GM19372 (cell line): Measurements from ENCODE around the gene STARD13.

Experiments used
- ATAC-seq: cut with Tn5 transposase; IDR thresholded peaks from one replicate; pipeline ENCODE4 v1.9.1; 2021; ENCODE audit warnings: mild to moderate bottlenecking, low read depth, moderate library complexity; ENCODE audit not compliant: unreplicated experiment

Gene STARD13

DNA sequence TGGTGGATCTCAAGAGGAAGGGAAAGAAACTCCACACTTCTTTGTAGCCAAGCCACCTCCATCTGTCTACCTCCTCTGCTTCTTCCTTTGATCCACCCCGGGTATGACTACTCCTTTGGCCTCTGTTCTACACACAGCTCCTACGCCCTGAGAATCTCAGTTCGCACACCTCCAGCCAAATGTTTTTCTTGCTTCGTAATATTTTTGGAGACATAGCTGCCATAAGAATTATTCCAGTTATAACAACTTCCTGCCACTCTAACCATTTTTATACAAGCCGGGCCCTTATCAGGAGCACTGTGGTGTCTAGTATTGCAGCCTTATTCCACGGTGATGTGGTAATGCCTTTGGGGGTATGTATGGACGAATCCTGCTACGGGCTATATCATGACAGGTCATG is 126.7 kb downstream of the STARD13 start:
- ATAC-seq = no peak

- no peak for ATAC-seq
These were observed 127.3 kb downstream of the STARD13 start for GRCh38 chr13:33158271-33158670.

DNA sequence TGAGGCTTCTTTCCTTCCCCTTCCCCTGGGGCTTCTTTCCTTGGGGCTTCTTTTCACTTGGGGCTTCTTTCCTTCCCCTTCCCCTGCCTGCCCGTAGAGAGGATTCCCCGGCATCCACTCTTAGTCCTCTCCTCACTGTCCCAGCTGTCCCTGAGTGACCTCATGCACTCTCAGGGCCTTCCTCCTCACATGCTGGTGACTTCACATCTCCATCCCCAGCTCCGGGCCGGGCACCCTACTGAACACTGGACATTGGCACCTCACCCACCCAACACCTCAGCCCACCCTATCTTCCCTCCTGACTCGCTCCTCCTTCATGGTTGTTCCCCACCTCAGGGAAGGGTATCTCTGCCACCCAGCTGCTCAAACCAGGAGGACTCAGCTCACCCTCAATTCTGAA is 130.6 kb downstream of the STARD13 start:
- ATAC-seq = no peak

DNA sequence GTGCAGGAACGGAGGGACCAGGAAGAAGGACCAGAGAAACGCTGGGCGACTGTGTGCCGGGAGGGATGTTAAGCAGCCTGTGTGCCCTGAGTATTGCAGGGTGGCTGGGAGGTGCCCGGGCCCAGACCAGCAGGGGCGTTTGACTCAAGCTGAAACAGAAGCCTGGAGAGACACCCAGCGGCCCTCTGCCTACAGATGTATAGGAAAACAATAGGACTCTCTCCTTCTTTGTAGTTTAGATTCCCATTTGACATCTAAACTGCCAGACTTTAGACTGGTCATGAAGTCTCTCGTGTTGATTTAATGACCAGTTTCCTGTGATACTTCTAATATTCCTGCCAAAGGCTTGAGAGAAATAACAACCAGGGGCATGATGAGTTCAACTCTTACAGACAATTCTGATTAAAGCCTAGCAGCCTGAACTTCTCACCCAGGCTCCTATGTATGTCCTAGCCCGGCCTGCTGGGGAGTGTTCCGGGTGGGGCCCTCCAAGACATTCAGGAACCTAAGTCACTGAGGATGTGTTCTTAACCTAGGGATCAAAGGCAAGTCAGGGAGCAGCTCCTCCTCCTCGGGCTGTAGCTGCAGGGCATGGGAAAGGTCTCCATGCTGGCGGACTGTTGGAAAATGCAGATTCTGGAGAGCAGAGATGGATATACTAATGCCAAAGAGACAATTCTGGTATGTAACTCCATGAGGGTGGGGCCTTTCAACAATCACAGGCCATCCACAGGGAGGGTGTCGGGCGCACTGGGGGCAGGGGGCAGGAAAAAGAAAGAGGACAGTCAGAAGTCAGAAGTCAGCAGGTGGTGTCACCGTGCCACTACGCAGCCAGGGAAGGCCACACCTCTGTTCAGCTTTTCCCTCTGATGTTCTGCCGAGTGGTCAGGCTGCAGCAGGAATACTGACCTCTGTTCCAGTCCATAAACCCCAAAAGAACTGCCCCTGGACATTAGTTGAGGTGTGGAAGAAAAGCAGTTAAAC is 131.8 kb downstream of the STARD13 start:
- ATAC-seq = no peak

DNA sequence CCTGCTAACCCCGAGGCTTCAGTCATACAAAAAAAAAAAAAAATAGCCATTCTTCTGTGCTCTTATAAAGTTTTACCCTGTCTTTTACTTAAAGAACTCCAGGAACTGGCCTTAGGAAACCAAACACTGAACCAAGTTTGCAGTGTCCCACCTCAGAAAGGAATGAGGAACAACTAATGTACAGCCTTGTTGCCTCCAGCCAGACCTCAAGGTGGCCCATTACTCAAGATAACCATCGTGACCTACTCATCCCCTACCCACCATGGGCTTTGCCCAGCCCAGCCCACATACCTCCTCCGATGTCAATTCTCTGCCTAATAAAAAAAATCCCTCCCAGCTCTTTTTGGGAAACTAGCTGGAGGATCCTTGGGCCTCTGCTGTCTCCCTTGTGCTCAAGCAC is 133.2 kb downstream of the STARD13 start:
- no peak for ATAC-seq

- no peak for ATAC-seq
These were observed 134.9 kb downstream of the STARD13 start for GRCh38 chr13:33150662-33151061.

- no peak for ATAC-seq
These were observed 135.4 kb downstream of the STARD13 start for GRCh38 chr13:33150126-33150525.

GRCh38 chr13:33147832-33148231 is 137.7 kb downstream of the STARD13 start:
- ATAC-seq = no peak

GRCh38 chr13:33146843-33147611 is 138.5 kb downstream of the STARD13 start:
- ATAC-seq = peak; percentile 77

DNA sequence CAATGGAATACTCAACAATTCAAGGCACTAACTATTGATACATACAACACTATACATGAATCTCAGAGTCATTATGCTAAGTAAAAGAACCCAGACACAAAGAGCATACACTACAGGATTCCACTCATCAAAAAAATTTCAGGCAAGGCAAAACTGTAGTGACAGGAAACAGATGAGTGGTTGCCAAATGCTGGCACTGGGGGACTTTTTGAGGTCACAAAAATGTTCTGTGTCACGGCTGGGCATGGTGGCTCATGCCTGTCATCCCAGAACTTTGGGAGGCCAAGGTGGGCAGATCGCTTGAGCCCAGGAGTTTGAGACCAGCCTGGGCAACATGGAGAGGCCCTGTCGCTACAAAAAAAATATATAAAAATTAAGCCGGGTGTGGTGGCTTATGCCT is 139.9 kb downstream of the STARD13 start:
- no peak for ATAC-seq

- no peak for ATAC-seq
These were observed 141.2 kb downstream of the STARD13 start for GRCh38 chr13:33144358-33144784.

- no peak for ATAC-seq
These were observed 145.6 kb downstream of the STARD13 start for GRCh38 chr13:33139780-33140535.

DNA sequence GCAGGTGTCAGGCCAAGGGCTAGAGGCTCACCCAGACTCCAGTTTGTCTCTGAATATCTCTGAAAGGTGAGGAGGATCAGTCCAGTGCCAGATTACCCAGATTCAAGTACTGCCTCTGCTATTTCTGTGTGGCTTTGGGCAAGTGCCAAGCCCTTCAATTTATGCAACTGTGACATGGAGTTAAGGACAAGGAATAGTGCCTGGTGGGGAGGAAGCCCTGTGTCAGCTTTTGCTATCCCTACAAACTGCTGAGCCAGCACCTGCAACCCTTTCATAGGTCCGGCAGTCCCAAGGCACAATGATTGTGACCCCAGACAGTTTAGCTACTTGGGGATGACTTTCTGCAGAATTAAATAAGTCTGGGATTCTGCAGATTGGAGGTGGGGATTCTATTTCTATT is 146.4 kb downstream of the STARD13 start:
- no peak for ATAC-seq

DNA sequence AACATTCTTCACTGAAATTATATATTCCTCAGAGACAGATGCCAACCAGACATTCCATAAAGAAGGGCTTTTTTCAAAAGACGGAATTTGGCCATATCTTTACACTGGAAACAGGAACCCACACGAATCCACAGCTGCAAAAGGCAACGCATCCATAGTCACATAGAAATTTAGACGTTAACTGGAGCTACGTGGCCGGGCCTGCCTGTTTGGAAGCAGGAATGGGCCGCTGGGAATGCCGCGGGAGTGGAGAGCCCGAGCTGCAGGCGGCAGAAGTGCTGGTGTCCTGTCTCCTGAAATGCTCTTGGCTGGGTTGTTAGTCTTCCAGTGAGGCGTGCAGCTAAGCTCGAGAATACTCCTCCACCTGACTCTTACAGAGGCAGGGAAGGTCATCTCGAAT is 147.1 kb downstream of the STARD13 start:
- no peak for ATAC-seq

- no peak for ATAC-seq
These were observed 147.8 kb downstream of the STARD13 start for GRCh38 chr13:33137721-33138120.

GRCh38 chr13:33135097-33135496 is 150.5 kb downstream of the STARD13 start:
- no peak for ATAC-seq

- no peak for ATAC-seq
These were observed 151.3 kb downstream of the STARD13 start for GRCh38 chr13:33134213-33134612.

DNA sequence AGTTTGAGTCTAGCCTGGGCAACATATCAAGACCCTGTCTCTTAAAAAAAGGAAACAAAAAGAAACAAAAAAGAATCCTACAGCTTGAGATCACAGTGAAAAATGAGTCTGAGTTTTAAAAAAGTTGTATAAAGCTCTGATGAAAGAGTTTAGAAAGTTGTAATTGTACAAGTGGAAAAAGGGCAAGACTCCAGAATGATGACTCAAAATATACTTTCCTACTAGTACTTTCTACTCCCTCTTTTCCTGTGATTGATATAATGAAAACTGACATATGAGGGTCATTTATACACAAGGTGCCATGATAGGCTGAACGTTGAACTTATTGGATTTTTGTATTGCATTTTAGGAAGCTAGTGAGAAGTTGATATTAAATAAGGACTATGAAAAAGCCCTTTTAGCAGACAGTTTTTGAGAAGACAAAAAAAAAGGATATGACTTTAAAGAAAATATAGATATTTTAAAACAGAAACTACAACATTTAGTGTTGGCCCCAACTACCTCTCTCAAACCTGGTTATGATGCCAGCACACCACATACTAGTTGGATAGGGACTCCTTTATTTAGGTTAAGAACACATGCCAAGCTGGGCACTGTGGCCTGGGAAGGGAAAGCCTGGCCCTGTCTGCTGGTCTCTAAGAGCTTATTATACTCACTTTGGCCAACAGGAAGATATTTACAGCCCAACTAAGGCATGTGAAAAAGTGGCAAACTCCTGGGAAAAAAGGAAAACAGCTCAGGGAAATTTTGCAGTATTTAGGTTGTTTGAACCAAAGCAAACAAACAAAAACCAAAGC is 152.7 kb downstream of the STARD13 start:
- no peak for ATAC-seq

- no peak for ATAC-seq
These were observed 155.7 kb downstream of the STARD13 start for GRCh38 chr13:33129886-33130285.
